HG02885 (cell line): ENCODE measurements around the gene SDK1.

ENCODE experiments used
- ATAC-seq: cut with Tn5 transposase; IDR thresholded peaks from one replicate; pipeline ENCODE4 v1.9.1; 2021; ENCODE audit warnings: mild to moderate bottlenecking; ENCODE audit not compliant: unreplicated experiment, poor library complexity

Gene SDK1

DNA sequence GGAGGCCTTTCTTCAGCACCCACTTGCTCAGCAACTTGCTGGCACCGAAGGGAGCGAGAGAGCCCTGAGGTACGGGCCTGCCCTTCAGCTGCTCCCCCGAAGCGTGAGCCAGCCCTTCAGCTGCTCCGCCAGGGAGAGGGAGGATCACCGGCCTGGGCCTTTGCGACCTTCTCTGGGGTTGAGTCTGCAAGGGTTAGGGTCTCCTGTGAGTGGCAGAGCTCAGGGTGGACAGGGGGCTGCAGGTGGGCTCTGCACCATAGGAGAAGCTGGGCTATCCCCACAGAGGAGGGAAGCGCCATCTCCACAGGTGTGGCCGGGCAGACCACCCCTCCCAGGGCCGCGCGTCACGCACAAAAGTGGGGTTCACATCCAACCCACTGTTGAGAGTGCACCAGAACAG lies 890.5 kb downstream of the SDK1 start:
- no peak for ATAC-seq

GRCh38 chr7:4195660-4196059 lies 894.6 kb downstream of the SDK1 start:
- no peak for ATAC-seq

GRCh38 chr7:4196121-4196819 lies 895.2 kb downstream of the SDK1 start:
- no peak for ATAC-seq

GRCh38 chr7:4198301-4198700 lies 897.2 kb downstream of the SDK1 start:
- ATAC-seq: no peak

GRCh38 chr7:4200546-4201094 lies 899.6 kb downstream of the SDK1 start:
- ATAC-seq: no peak

GRCh38 chr7:4201566-4201965 lies 900.5 kb downstream of the SDK1 start:
- ATAC-seq: no peak

- ATAC-seq: no peak
Measured at GRCh38 chr7:4202154-4202736, 901.2 kb downstream of the SDK1 start.

DNA sequence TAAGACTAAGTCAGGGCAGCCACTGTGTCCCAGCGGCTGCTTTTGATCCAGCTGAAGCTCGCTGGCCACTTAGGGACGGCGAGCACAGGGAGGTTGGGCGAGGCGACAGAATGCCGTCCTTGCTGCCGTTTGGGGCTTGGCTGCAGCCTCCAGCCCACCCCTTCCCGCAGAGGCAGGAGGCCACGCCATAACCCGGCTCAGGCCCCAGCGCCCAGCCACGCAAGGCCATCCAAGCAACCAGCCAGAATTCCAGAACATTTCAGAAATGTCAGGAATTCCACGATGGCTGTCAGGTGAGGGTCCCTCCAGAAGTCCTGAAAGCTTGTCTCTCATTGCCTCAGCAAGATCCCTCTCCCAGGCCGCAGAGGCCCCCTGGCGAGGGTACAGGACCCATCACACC lies 901.9 kb downstream of the SDK1 start:
- no peak for ATAC-seq

DNA sequence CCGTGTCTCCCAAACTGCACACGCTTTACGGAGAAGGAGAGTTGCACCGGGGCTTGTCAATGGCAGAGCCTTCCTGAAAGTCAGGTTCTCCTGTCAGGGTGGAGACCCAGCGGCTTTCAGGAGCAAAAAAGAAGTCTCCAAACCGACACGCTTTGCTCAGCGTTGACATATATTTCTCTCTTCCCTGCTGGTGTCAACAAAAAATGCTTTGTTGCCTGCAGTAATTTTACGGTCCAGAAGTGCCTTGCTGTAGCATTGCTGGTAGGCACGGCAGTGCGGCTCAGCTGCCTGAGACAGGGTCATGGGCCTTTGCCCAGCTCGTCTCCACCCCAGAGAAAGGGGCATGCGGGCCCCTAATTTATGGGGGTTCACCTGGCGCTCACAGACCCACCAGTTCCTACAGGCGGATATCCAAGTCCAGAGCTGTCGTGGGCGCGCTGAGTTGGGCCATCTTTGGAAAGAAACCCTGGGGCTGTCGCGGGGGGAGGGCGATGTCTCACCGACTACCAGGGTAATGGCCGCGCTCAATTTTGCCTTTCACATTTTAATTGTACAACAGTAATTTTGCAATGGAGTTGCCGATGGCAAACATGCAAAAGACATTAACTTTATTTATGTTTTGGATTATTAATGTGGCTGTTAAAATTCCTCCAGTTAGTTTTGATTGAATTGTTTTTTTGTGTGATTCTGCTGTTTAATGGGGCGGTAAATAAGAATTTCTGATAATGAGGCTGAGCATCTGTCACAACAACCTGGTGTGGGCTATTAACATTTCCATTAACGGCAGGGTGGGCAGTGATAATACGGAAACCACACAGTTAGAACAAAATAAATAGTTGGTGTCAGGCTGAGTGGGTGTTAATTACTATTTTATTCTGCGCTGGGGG lies 902.8 kb downstream of the SDK1 start:
- no peak for ATAC-seq

GRCh38 chr7:4204513-4205165 lies 903.6 kb downstream of the SDK1 start:
- no peak for ATAC-seq

- no peak for ATAC-seq
Measured at GRCh38 chr7:4205828-4206227, 904.8 kb downstream of the SDK1 start.

GRCh38 chr7:4207011-4207410 lies 906.0 kb downstream of the SDK1 start:
- no peak for ATAC-seq

DNA sequence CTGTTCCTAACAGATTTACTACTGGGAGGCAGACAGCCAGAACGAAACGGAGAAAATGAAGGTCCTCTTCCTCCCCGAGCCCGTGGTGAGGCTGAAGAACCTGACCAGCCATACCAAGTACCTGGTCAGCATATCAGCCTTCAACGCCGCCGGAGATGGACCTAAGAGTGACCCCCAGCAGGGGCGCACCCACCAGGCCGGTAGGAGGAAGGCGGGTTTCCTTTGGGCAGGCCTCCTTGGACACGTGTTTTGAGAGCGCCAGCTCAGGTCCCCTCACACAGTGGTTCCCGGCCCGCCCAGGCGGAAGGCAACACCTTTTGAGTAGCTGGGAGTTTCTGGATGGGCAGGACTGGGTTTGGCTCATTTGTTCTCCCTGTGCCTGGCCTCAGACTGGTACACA lies 907.0 kb downstream of the SDK1 start:
- ATAC-seq: no peak

GRCh38 chr7:4208586-4208985 lies 907.5 kb downstream of the SDK1 start:
- no peak for ATAC-seq

- ATAC-seq: no peak
Measured at GRCh38 chr7:4209126-4209525, 908.1 kb downstream of the SDK1 start.

DNA sequence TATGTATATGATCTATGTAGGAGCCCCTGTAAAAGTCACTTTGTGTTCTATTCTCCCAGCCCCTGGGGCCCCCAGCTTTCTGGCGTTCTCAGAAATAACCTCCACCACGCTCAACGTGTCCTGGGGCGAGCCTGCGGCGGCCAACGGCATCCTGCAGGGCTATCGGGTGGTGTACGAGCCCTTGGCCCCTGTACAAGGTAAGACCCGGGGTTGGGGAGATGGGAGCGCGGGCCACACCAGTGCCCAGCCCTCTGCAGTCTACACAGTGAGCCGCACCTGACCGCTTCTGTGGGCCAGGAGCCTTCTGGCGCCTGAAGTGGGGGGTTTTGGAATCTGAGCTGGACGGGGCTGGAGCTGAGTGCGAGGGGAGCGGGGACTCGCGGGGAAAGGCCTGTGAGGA lies 908.9 kb downstream of the SDK1 start:
- no peak for ATAC-seq

DNA sequence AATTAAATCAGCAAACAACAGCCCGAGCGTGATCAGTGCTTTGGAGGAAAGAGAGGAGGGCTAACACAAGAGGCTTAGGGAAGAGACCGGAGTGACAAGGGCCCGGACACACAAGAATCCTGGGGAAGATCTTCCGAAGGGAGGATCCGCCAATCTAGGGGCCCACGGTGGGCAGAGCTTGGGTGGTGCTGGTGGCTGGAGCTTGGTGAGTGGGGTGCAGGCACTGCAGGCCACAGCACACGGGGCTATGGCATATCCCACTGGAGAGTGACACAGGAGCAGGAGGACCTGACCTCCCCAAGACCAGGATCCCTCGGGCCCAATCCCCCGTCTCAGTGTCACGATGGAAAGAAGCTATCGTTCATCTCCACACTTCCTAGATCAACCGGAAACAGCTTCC lies 909.8 kb downstream of the SDK1 start:
- ATAC-seq: no peak

DNA sequence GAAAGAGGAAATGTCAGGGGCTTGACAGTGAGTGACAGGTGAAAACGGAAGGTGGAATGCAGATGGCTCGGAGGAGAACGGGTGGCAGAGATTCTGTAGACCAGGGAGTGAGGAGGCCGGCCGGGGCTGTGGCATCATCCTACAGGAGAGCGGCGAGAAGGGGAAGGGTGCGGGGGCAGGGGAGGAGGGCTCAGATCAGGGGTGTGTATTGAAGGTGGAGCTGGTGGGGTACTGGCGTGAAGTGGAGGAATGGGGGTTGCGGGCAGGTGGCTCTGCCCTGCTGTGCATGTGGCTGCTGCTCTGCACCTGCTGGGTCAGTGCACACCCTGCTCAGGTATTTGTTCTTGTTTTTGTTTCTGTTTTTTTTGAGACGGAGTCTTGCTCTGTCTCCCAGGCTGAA lies 910.2 kb downstream of the SDK1 start:
- ATAC-seq: no peak

DNA sequence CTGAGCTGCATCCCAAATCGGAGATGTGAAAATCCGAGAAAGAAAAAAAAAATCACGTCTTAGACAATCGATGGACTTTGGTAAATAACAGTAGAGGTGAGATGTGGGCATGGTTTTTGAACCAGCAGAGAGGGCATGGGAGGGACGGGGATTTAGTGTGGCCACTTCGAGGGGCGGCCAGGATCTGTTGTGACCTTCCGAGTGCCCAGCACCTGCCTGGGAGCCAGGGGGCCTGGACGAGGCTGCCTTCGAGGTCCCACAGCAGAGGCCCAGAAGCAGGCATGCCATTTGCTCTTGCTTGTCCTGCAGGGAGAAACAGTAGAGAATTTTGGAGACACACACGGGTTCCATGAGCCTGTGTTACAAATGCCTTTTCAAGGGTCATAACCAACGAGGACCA lies 911.3 kb downstream of the SDK1 start:
- ATAC-seq: no peak

- no peak for ATAC-seq
Measured at GRCh38 chr7:4214291-4215155, 913.5 kb downstream of the SDK1 start.
